ENCODE data around the gene RGS9.

Gene RGS9

GRCh38 chr17:65193716-65194293 lies 56.6 kb downstream of the RGS9 start:
- Histone ChIP-seq H3K4me3 (ENCODE audit: low read depth in 1 of 2, low read length in 2 of 2) (no peak overlapping the region), H3K4me1 (ENCODE audit: control insufficient read depth in 1 of 2, insufficient read depth in 2 of 2, low read length in 2 of 2) (no peaks in the 10 kb centered on the region), H3K27ac (ENCODE audit: low read depth, low read length) (no peak overlapping the region), H3K9ac (ENCODE audit: low read depth in 1 of 2, low read length in 2 of 2) (no peak overlapping the region), H3K27me3 (ENCODE audit: control insufficient read depth in 1 of 2, insufficient read depth in 2 of 2, low read length in 2 of 2) (no peaks in the 10 kb centered on the region), H3K36me3 (ENCODE audit: control insufficient read depth in 1 of 2, insufficient read depth in 2 of 2, low read length in 2 of 2) (no peaks in the 10 kb centered on the region), H3K9me3 (ENCODE audit: control insufficient read depth in 1 of 2, low read length in 2 of 2) (no peaks in the 10 kb centered on the region)

- Histone ChIP-seq H3K9ac (ENCODE audit: low read depth in 1 of 2, low read length in 2 of 2) (no peak overlapping the region), H3K4me1 (ENCODE audit: control insufficient read depth in 1 of 2, insufficient read depth in 2 of 2, low read length in 2 of 2) (no peaks in the 10 kb centered on the region), H3K27me3 (ENCODE audit: control insufficient read depth in 1 of 2, insufficient read depth in 2 of 2, low read length in 2 of 2) (no peaks in the 10 kb centered on the region), H3K9me3 (ENCODE audit: control insufficient read depth in 1 of 2, low read length in 2 of 2) (no peaks in the 10 kb centered on the region), H3K4me3 (ENCODE audit: low read depth in 1 of 2, low read length in 2 of 2) (no peak overlapping the region), H3K27ac (ENCODE audit: low read depth, low read length) (no peak overlapping the region), H3K36me3 (ENCODE audit: control insufficient read depth in 1 of 2, insufficient read depth in 2 of 2, low read length in 2 of 2) (no peaks in the 10 kb centered on the region)
These were observed 57.6 kb downstream of the RGS9 start for GRCh38 chr17:65194670-65195334.

DNA sequence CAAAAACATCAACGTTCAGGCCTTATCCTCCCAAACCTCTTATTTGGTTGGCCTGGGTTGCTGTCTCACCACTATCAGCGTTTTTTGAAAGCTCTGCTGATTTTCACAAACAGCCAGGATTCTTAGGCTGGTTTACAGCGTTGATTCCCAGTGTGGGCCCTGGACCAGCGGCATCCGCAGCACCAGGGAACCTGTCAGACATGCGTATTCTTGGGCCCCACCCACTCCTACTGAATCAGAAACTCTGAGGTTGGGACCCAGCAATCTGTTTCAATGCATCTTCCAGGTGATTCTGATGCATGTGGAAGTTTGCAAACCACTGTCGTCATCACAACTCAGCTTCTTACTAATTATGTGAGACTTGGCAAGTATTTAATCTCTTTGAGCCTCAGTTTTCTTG lies 58.5 kb downstream of the RGS9 start:
- Histone ChIP-seq H3K4me1 (ENCODE audit: control insufficient read depth in 1 of 2, insufficient read depth in 2 of 2, low read length in 2 of 2) (no peaks in the 10 kb centered on the region), H3K36me3 (ENCODE audit: control insufficient read depth in 1 of 2, insufficient read depth in 2 of 2, low read length in 2 of 2) (no peaks in the 10 kb centered on the region), H3K4me3 (ENCODE audit: low read depth in 1 of 2, low read length in 2 of 2) (no peak overlapping the region), H3K27me3 (ENCODE audit: control insufficient read depth in 1 of 2, insufficient read depth in 2 of 2, low read length in 2 of 2) (no peaks in the 10 kb centered on the region), H3K9ac (ENCODE audit: low read depth in 1 of 2, low read length in 2 of 2) (no peak overlapping the region), H3K9me3 (ENCODE audit: control insufficient read depth in 1 of 2, low read length in 2 of 2) (no peaks in the 10 kb centered on the region), H3K27ac (ENCODE audit: low read depth, low read length) (no peak overlapping the region)

GRCh38 chr17:65196617-65197016 lies 59.4 kb downstream of the RGS9 start:
- Histone ChIP-seq H3K9me3 (ENCODE audit: control insufficient read depth in 1 of 2, low read length in 2 of 2) (no peaks in the 10 kb centered on the region), H3K4me1 (ENCODE audit: control insufficient read depth in 1 of 2, insufficient read depth in 2 of 2, low read length in 2 of 2) (no peaks in the 10 kb centered on the region), H3K9ac (ENCODE audit: low read depth in 1 of 2, low read length in 2 of 2) (no peak overlapping the region), H3K27me3 (ENCODE audit: control insufficient read depth in 1 of 2, insufficient read depth in 2 of 2, low read length in 2 of 2) (no peaks in the 10 kb centered on the region), H3K36me3 (ENCODE audit: control insufficient read depth in 1 of 2, insufficient read depth in 2 of 2, low read length in 2 of 2) (no peaks in the 10 kb centered on the region), H3K4me3 (ENCODE audit: low read depth in 1 of 2, low read length in 2 of 2) (no peak overlapping the region), H3K27ac (ENCODE audit: low read depth, low read length) (no peak overlapping the region)

DNA sequence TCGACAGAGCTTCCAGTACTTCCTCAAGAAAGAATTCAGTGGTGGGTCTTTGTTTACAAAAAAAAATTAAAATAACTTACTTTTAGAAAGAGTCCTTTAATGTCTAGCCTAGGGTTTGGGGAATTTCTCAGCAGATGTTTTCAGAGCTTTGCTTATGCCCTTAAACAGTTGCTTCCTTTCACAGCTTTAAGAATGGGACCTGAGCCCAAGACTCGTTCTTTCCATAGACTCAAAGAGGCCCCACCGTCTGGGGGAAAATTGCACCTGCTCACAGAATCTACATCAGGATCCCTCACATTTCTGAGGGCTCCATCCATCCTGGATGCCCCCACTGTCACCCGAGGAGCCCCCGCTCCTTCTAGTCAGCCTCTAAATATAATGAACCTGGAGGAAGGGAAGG lies 60.0 kb downstream of the RGS9 start:
- Histone ChIP-seq H3K4me3 (ENCODE audit: low read depth in 1 of 2, low read length in 2 of 2) (no peak overlapping the region), H3K9me3 (ENCODE audit: control insufficient read depth in 1 of 2, low read length in 2 of 2) (no peaks in the 10 kb centered on the region), H3K4me1 (ENCODE audit: control insufficient read depth in 1 of 2, insufficient read depth in 2 of 2, low read length in 2 of 2) (no peaks in the 10 kb centered on the region), H3K9ac (ENCODE audit: low read depth in 1 of 2, low read length in 2 of 2) (no peak overlapping the region), H3K27ac (ENCODE audit: low read depth, low read length) (no peak overlapping the region), H3K36me3 (ENCODE audit: control insufficient read depth in 1 of 2, insufficient read depth in 2 of 2, low read length in 2 of 2) (no peaks in the 10 kb centered on the region), H3K27me3 (ENCODE audit: control insufficient read depth in 1 of 2, insufficient read depth in 2 of 2, low read length in 2 of 2) (no peaks in the 10 kb centered on the region)

- Histone ChIP-seq H3K4me1 (ENCODE audit: control insufficient read depth in 1 of 2, insufficient read depth in 2 of 2, low read length in 2 of 2) (no peaks in the 10 kb centered on the region), H3K4me3 (ENCODE audit: low read depth in 1 of 2, low read length in 2 of 2) (no peak overlapping the region), H3K27me3 (ENCODE audit: control insufficient read depth in 1 of 2, insufficient read depth in 2 of 2, low read length in 2 of 2) (no peaks in the 10 kb centered on the region), H3K36me3 (ENCODE audit: control insufficient read depth in 1 of 2, insufficient read depth in 2 of 2, low read length in 2 of 2) (no peaks in the 10 kb centered on the region), H3K9me3 (ENCODE audit: control insufficient read depth in 1 of 2, low read length in 2 of 2) (no peaks in the 10 kb centered on the region), H3K27ac (ENCODE audit: low read depth, low read length) (no peak overlapping the region), H3K9ac (ENCODE audit: low read depth in 1 of 2, low read length in 2 of 2) (no peak overlapping the region)
These were observed 61.6 kb downstream of the RGS9 start for GRCh38 chr17:65198653-65199382.

DNA sequence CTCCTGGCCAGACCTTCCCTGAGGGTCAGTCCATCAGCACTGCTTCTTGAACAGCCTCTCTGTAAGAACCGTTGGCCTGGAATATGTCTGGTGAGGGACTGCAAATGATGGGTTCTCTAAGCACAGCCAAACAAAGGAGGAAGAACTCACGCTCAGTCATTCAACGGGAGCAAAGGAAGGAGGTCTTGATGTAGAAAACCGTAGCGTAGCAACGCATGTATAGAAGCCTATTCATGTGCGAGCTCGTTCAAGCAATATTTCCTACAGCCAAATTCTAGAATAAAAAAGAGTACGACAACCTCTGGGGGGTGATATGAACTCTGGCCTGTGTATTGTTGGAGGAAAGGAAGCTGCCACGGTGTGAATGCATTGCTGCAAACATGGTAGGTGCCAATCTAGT lies 64.2 kb downstream of the RGS9 start:
- Histone ChIP-seq H3K27me3 (ENCODE audit: control insufficient read depth in 1 of 2, insufficient read depth in 2 of 2, low read length in 2 of 2) (no peaks in the 10 kb centered on the region), H3K4me1 (ENCODE audit: control insufficient read depth in 1 of 2, insufficient read depth in 2 of 2, low read length in 2 of 2) (no peaks in the 10 kb centered on the region), H3K9me3 (ENCODE audit: control insufficient read depth in 1 of 2, low read length in 2 of 2) (no peaks in the 10 kb centered on the region), H3K4me3 (ENCODE audit: low read depth in 1 of 2, low read length in 2 of 2) (no peak overlapping the region), H3K9ac (ENCODE audit: low read depth in 1 of 2, low read length in 2 of 2) (no peak overlapping the region), H3K36me3 (ENCODE audit: control insufficient read depth in 1 of 2, insufficient read depth in 2 of 2, low read length in 2 of 2) (no peaks in the 10 kb centered on the region), H3K27ac (ENCODE audit: low read depth, low read length) (no peak overlapping the region)

GRCh38 chr17:65202844-65203571 lies 65.8 kb downstream of the RGS9 start:
- Histone ChIP-seq H3K9ac (ENCODE audit: low read depth in 1 of 2, low read length in 2 of 2) (no peak overlapping the region), H3K27ac (ENCODE audit: low read depth, low read length) (no peak overlapping the region), H3K4me3 (ENCODE audit: low read depth in 1 of 2, low read length in 2 of 2) (no peak overlapping the region), H3K4me1 (ENCODE audit: control insufficient read depth in 1 of 2, insufficient read depth in 2 of 2, low read length in 2 of 2) (no peaks in the 10 kb centered on the region), H3K9me3 (ENCODE audit: control insufficient read depth in 1 of 2, low read length in 2 of 2) (no peaks in the 10 kb centered on the region), H3K36me3 (ENCODE audit: control insufficient read depth in 1 of 2, insufficient read depth in 2 of 2, low read length in 2 of 2) (no peaks in the 10 kb centered on the region), H3K27me3 (ENCODE audit: control insufficient read depth in 1 of 2, insufficient read depth in 2 of 2, low read length in 2 of 2) (no peaks in the 10 kb centered on the region)

GRCh38 chr17:65204001-65204400 lies 66.8 kb downstream of the RGS9 start:
- no peak overlapping the region for H3K27ac ChIP-seq (ENCODE audit: low read depth, low read length)
- no peaks in the 10 kb centered on the region for H3K9me3 ChIP-seq (ENCODE audit: control insufficient read depth in 1 of 2, low read length in 2 of 2)
- H3K27me3 ChIP-seq (ENCODE audit: control insufficient read depth in 1 of 2, insufficient read depth in 2 of 2, low read length in 2 of 2) = no peaks in the 10 kb centered on the region
- no peaks in the 10 kb centered on the region for H3K4me1 ChIP-seq (ENCODE audit: control insufficient read depth in 1 of 2, insufficient read depth in 2 of 2, low read length in 2 of 2)
- H3K4me3 ChIP-seq (ENCODE audit: low read depth in 1 of 2, low read length in 2 of 2) = no peak overlapping the region
- no peak overlapping the region for H3K9ac ChIP-seq (ENCODE audit: low read depth in 1 of 2, low read length in 2 of 2)
- no peaks in the 10 kb centered on the region for H3K36me3 ChIP-seq (ENCODE audit: control insufficient read depth in 1 of 2, insufficient read depth in 2 of 2, low read length in 2 of 2)

GRCh38 chr17:65205655-65206054 lies 68.5 kb downstream of the RGS9 start:
- Histone ChIP-seq H3K27me3 (ENCODE audit: control insufficient read depth in 1 of 2, insufficient read depth in 2 of 2, low read length in 2 of 2) (no peaks in the 10 kb centered on the region), H3K4me1 (ENCODE audit: control insufficient read depth in 1 of 2, insufficient read depth in 2 of 2, low read length in 2 of 2) (no peaks in the 10 kb centered on the region), H3K9ac (ENCODE audit: low read depth in 1 of 2, low read length in 2 of 2) (no peak overlapping the region), H3K27ac (ENCODE audit: low read depth, low read length) (no peak overlapping the region), H3K9me3 (ENCODE audit: control insufficient read depth in 1 of 2, low read length in 2 of 2) (no peaks in the 10 kb centered on the region), H3K36me3 (ENCODE audit: control insufficient read depth in 1 of 2, insufficient read depth in 2 of 2, low read length in 2 of 2) (no peaks in the 10 kb centered on the region), H3K4me3 (ENCODE audit: low read depth in 1 of 2, low read length in 2 of 2) (no peak overlapping the region)
